ENCODE measurements around the gene C10orf67.

- TF ChIP-seq POLR2A (IDR thresholded peaks at IDR 0.05) (no peak), CTCF (IDR thresholded peaks at IDR 0.05) (no peak), POLR2AphosphoS5 (IDR thresholded peaks at IDR 0.05) (no peak), EP300 (IDR thresholded peaks at IDR 0.05) (no peak)
These were observed 33.6 kb downstream of the C10orf67 start for GRCh38 chr10:23311034-23311433.

All from sigmoid colon (tissue), 4 donors.